NT2/D1 (cell line): ENCODE measurements around the gene MKNK1.

ENCODE experiments used
- YY1 ChIP-seq: IDR thresholded peaks from 2 replicates; pipeline ENCODE4 v1.6.1; 2011; ENCODE audit not compliant: insufficient read length, insufficient read depth
- ZNF274 ChIP-seq: IDR thresholded peaks from 2 replicates; pipeline ENCODE4 v1.6.1; 2011; ENCODE audit warnings: mild to moderate bottlenecking, low read depth, low read length

DNA sequence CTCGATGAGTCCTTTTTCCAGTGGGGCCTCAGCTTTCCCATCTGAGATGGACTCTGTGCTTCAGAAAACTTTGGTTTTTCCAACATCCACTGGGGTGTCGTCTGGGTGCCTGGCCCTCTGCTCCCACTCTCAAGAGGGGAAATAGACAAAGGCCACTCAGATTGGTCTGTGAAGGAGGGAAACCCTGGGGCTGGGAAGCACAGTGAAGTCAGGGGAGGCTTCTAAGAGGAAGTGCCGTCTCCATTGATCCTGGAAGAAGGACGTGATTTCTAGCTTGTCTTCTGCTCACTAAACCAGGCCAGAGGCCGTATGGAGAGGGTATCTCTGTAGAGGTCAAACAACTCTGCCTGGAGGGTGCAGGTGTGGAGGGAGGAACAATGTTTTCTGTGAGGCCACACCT, 57.9 kb downstream of the MKNK1 start:
- TF ChIP-seq ZNF274 = no peak
- TF ChIP-seq YY1 = no peak
